ENCODE measurements around the gene TGIF2.
"Not testable (repeated sequence)": the region's sequence is repeated elsewhere in the genome, so short reads cannot be mapped to it uniquely, and the experiment has no call there.

Gene TGIF2

GRCh38 chr20:36633285-36633772, 59.9 kb downstream of the TGIF2 start:
- Histone ChIP-seq H3K27ac (ENCODE audit: low read depth in 2 of 2, low read length in 2 of 2) (no peak overlapping the region), H3K4me1 (ENCODE audit: control insufficient read depth in 2 of 2, insufficient read depth in 2 of 2, low read length in 2 of 2) (no peaks in the 10 kb centered on the region), H3K36me3 (ENCODE audit: control insufficient read depth in 2 of 2, insufficient read depth in 2 of 2, low read length in 2 of 2) (no peaks in the 10 kb centered on the region), H3K27me3 (ENCODE audit: control insufficient read depth in 2 of 2, insufficient read depth in 2 of 2, low read length in 2 of 2) (no peaks in the 10 kb centered on the region), H3K9ac (ENCODE audit: low read depth in 1 of 2, low read length in 2 of 2) (no peak overlapping the region), H3K4me3 (ENCODE audit: low read length in 2 of 2) (no peak overlapping the region), H3K9me3 (ENCODE audit: control insufficient read depth in 2 of 2, low read length in 2 of 2) (no peaks in the 10 kb centered on the region)

- Histone ChIP-seq H3K27me3 (ENCODE audit: control insufficient read depth in 2 of 2, insufficient read depth in 2 of 2, low read length in 2 of 2) (no peaks in the 10 kb centered on the region), H3K9me3 (ENCODE audit: control insufficient read depth in 2 of 2, low read length in 2 of 2) (no peaks in the 10 kb centered on the region), H3K9ac (ENCODE audit: low read depth in 1 of 2, low read length in 2 of 2) (no peak overlapping the region), H3K36me3 (ENCODE audit: control insufficient read depth in 2 of 2, insufficient read depth in 2 of 2, low read length in 2 of 2) (no peaks in the 10 kb centered on the region), H3K4me3 (ENCODE audit: low read length in 2 of 2) (no peak overlapping the region), H3K27ac (ENCODE audit: low read depth in 2 of 2, low read length in 2 of 2) (no peak overlapping the region), H3K4me1 (ENCODE audit: control insufficient read depth in 2 of 2, insufficient read depth in 2 of 2, low read length in 2 of 2) (no peaks in the 10 kb centered on the region)
These were observed 60.9 kb downstream of the TGIF2 start for GRCh38 chr20:36634342-36634741.

- not testable (repeated sequence) for H3K36me3 ChIP-seq (ENCODE audit: control insufficient read depth in 2 of 2, insufficient read depth in 2 of 2, low read length in 2 of 2); H3K4me1 ChIP-seq (ENCODE audit: control insufficient read depth in 2 of 2, insufficient read depth in 2 of 2, low read length in 2 of 2); H3K27me3 ChIP-seq (ENCODE audit: control insufficient read depth in 2 of 2, insufficient read depth in 2 of 2, low read length in 2 of 2); H3K9ac ChIP-seq (ENCODE audit: low read depth in 1 of 2, low read length in 2 of 2); H3K4me3 ChIP-seq (ENCODE audit: low read length in 2 of 2); H3K27ac ChIP-seq (ENCODE audit: low read depth in 2 of 2, low read length in 2 of 2); H3K9me3 ChIP-seq (ENCODE audit: control insufficient read depth in 2 of 2, low read length in 2 of 2)
These were observed 65.5 kb downstream of the TGIF2 start for GRCh38 chr20:36638876-36639400.

GRCh38 chr20:36641506-36641843, 68.1 kb downstream of the TGIF2 start:
- Histone ChIP-seq H3K4me3 (ENCODE audit: low read length in 2 of 2) (no peak overlapping the region), H3K9ac (ENCODE audit: low read depth in 1 of 2, low read length in 2 of 2) (no peak overlapping the region), H3K36me3 (ENCODE audit: control insufficient read depth in 2 of 2, insufficient read depth in 2 of 2, low read length in 2 of 2) (no peaks in the 10 kb centered on the region), H3K9me3 (ENCODE audit: control insufficient read depth in 2 of 2, low read length in 2 of 2) (no peaks in the 10 kb centered on the region), H3K4me1 (ENCODE audit: control insufficient read depth in 2 of 2, insufficient read depth in 2 of 2, low read length in 2 of 2) (peaks cover 0 to 3% of the 10 kb centered on the region in 2 donors), H3K27ac (ENCODE audit: low read depth in 2 of 2, low read length in 2 of 2) (no peak overlapping the region), H3K27me3 (ENCODE audit: control insufficient read depth in 2 of 2, insufficient read depth in 2 of 2, low read length in 2 of 2) (no peaks in the 10 kb centered on the region)

GRCh38 chr20:36642136-36642535, 68.7 kb downstream of the TGIF2 start:
- Histone ChIP-seq H3K4me3 (ENCODE audit: low read length in 2 of 2) (no peak overlapping the region), H3K9me3 (ENCODE audit: control insufficient read depth in 2 of 2, low read length in 2 of 2) (no peaks in the 10 kb centered on the region), H3K4me1 (ENCODE audit: control insufficient read depth in 2 of 2, insufficient read depth in 2 of 2, low read length in 2 of 2) (peaks cover 0 to 4% of the 10 kb centered on the region in 2 donors), H3K27me3 (ENCODE audit: control insufficient read depth in 2 of 2, insufficient read depth in 2 of 2, low read length in 2 of 2) (no peaks in the 10 kb centered on the region), H3K9ac (ENCODE audit: low read depth in 1 of 2, low read length in 2 of 2) (no peak overlapping the region), H3K27ac (ENCODE audit: low read depth in 2 of 2, low read length in 2 of 2) (no peak overlapping the region), H3K36me3 (ENCODE audit: control insufficient read depth in 2 of 2, insufficient read depth in 2 of 2, low read length in 2 of 2) (no peaks in the 10 kb centered on the region)
